Sigmoid colon (tissue), 7 donors: Measurements from ENCODE around the gene JMJD1C. TPM values are rescaled to one million over a fixed set of nuclear protein-coding genes. Genes with fewer than 3 reads are reported as not detected.
A peak's percentile ranks its signal among the peaks of the same experiment; 100 is the strongest.
"Not testable (repeated sequence)": the region's sequence is repeated elsewhere in the genome, so short reads cannot be mapped to it uniquely, and the experiment has no call there.

Experiments used
- DNase-seq: peaks from one replicate; pipeline ENCODE4 v3.0.0-alpha.2; 2019
- H3K27ac ChIP-seq, 4 donors: fragments of 200-600 bp; sonication (generic); one replicate each; pipeline ENCODE4 v1.5.1; 2016 to 2019; ENCODE audit warnings: mild to moderate bottlenecking in 1 of 4
- H3K27me3 ChIP-seq, 3 donors: fragments of 200-600 bp; sonication (generic); one replicate each; pipeline ENCODE4 v1.5.1; 2019; ENCODE audit warnings: mild to moderate bottlenecking in 1 of 3
- H3K36me3 ChIP-seq, 4 donors: fragments of 200-600 bp; sonication (generic); one replicate each; pipeline ENCODE4 v1.5.1; 2016 to 2019
- H3K4me1 ChIP-seq, 4 donors: fragments of 200-600 bp; sonication (generic); one replicate each; pipeline ENCODE4 v1.5.1; 2017 to 2019
- H3K4me3 ChIP-seq, 4 donors: fragments of 200-600 bp; sonication (generic); one replicate each; pipeline ENCODE4 v1.5.1; 2017 to 2019; ENCODE audit warnings: mild to moderate bottlenecking in 2 of 4, moderate library complexity in 1 of 4
- H3K9me3 ChIP-seq, 4 donors: fragments of 200-600 bp in 3 of 4; sonication (generic) in 3 of 4; one replicate each; pipeline versions ENCODE4 v1.5.1 to v1.6.1; 2013 to 2019
- EP300 ChIP-seq, 4 donors: sonication (generic); formaldehyde crosslinking; IDR thresholded peaks; one replicate each; pipeline ENCODE4 v1.6.1; 2017; ENCODE audit warnings: antibody characterized with exemption in 4 of 4
- POLR2A ChIP-seq, 2 donors: fragments of 450-650 bp; IDR thresholded peaks; one replicate each; pipeline ENCODE4 v1.6.1; 2016; ENCODE audit warnings: antibody characterized with exemption in 2 of 2, mild to moderate bottlenecking in 2 of 2, moderate library complexity in 2 of 2
- POLR2AphosphoS5 ChIP-seq, 4 donors: sonication (generic); formaldehyde crosslinking; IDR thresholded peaks; one replicate each; pipeline ENCODE4 v1.6.1; 2017; ENCODE audit warnings: antibody characterized with exemption in 4 of 4
- WGBS, 2 donors: extraction: QIAGEN DNeasy Blood & Tissue Kit; methylation state at CpG; one replicate each; pipeline ENCODE4 v1.1.7; 2013; 5-methylcytosine and 5-hydroxymethylcytosine counted together
- intact Hi-C: fragments of 100-400 bp; cut with DNase I; formaldehyde crosslinking; loops from one replicate; pipeline ENCODE4 v1.15.1; 2023
- polyA plus RNA-seq, 3 donors: library from polyadenylated mRNA; stranded (reverse); fragments of 200-250 nt; gene quantifications; one replicate each; pipeline ENCODE4 v1.2.3, GENCODE V29; 2013
- total RNA-seq, 4 donors: library from RNA; depleted of rRNA; stranded (reverse); fragments of >200 nt; gene quantifications; one replicate each; pipeline ENCODE4 v1.1.0, GENCODE V29; 2016
- TF ChIP-seq, protein P1 (sequence below), 4 experiments: fragments of 450-650 bp in 3 of 4; fragments of 200-600 bp in 1 of 4; IDR thresholded peaks; one replicate each; pipeline ENCODE4 v1.5.1; 2016 to 2019; ENCODE audit warnings: antibody characterized with exemption in 4 of 4, mild to moderate bottlenecking in 3 of 4, moderate library complexity in 2 of 4
- donor health status: healthy with polysubstance abuse.
- donor health status: Bipolar disorder and iron deficiency.
- donor health status: healthy.

Gene JMJD1C
- total and polyA plus RNA-seq, 7 donors, result 13.2 to 134 (median 94.2) TPM

DNA sequence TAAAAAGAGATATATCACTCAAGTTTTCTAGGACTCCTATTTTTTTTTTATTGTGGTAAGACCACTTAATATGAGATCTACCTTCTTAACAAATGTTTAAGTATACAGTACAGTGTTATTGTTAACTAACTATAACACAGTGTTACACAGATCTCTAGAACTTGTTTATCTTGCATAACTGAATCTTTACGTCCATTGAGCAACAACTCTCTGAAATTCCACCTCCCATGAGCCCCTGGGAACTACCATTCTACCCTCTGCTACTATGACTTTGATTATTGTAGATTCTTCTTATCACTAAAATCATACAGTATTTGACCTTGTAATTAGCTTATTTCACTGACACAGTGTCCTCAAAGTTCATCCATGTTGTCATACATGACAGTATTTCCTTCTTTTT lies 32.9 kb upstream of the JMJD1C start:
- intact Hi-C loops, result no loop called here
- no peaks in the 10 kb centered on the region for H3K36me3 ChIP-seq
- no peaks in the 10 kb centered on the region for H3K27me3 ChIP-seq
- H3K4me1 ChIP-seq, result peaks cover 0 to 21% (median 14%) of the 10 kb centered on the region in 4 donors
- H3K9me3 ChIP-seq, result no peaks in the 10 kb centered on the region
- H3K4me3 ChIP-seq, result no peak overlapping the region
- no peak for TF ChIP-seq EP300 (IDR thresholded peaks at IDR 0.05)
- TF ChIP-seq, protein P1, sequence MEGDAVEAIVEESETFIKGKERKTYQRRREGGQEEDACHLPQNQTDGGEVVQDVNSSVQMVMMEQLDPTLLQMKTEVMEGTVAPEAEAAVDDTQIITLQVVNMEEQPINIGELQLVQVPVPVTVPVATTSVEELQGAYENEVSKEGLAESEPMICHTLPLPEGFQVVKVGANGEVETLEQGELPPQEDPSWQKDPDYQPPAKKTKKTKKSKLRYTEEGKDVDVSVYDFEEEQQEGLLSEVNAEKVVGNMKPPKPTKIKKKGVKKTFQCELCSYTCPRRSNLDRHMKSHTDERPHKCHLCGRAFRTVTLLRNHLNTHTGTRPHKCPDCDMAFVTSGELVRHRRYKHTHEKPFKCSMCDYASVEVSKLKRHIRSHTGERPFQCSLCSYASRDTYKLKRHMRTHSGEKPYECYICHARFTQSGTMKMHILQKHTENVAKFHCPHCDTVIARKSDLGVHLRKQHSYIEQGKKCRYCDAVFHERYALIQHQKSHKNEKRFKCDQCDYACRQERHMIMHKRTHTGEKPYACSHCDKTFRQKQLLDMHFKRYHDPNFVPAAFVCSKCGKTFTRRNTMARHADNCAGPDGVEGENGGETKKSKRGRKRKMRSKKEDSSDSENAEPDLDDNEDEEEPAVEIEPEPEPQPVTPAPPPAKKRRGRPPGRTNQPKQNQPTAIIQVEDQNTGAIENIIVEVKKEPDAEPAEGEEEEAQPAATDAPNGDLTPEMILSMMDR (IDR thresholded peaks at IDR 0.05), result no peak
- no peak for TF ChIP-seq POLR2A (IDR thresholded peaks at IDR 0.05)
- TF ChIP-seq POLR2AphosphoS5 (IDR thresholded peaks at IDR 0.05), result no peak
- WGBS, 2 donors, result 74 to 81% methylated on average over 1 of the region's 1 CpG
- DNase-seq, result no peak
- H3K27ac ChIP-seq, result no peak overlapping the region

DNA sequence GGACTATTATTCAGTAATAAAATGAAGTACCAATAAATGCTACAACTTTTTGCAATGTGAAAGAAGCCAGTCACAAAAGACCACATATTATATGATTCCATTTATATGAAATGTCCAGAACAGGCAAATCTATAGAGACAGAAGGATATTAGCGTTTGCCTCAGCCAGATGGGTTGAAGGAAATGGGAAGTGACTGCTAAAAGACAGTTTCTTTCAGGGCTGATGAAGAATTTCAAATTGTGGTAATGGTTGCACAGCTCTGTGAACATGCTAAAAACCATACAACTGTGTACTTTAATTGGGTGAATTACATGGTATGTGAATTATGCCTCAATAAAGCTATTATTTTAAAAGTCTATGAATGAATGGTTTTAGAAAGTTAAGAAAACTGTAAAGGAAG lies 31.5 kb upstream of the JMJD1C start:
- intact Hi-C loops, result no loop called here
- no peak for TF ChIP-seq POLR2A (IDR thresholded peaks at IDR 0.05)
- TF ChIP-seq POLR2AphosphoS5 (IDR thresholded peaks at IDR 0.05), result no peak
- TF ChIP-seq, protein P1 (IDR thresholded peaks at IDR 0.05), result no peak
- TF ChIP-seq EP300 (IDR thresholded peaks at IDR 0.05), result no peak
- Histone ChIP-seq H3K9me3 (no peaks in the 10 kb centered on the region), H3K36me3 (no peaks in the 10 kb centered on the region), H3K4me3 (no peak overlapping the region), H3K4me1 (peaks cover 0 to 20% (median 13%) of the 10 kb centered on the region in 4 donors), H3K27ac (no peak overlapping the region), H3K27me3 (no peaks in the 10 kb centered on the region)
- no peak for DNase-seq
- WGBS, 2 donors, result 58 to 79% methylated on average over 1 of the region's 1 CpG

DNA sequence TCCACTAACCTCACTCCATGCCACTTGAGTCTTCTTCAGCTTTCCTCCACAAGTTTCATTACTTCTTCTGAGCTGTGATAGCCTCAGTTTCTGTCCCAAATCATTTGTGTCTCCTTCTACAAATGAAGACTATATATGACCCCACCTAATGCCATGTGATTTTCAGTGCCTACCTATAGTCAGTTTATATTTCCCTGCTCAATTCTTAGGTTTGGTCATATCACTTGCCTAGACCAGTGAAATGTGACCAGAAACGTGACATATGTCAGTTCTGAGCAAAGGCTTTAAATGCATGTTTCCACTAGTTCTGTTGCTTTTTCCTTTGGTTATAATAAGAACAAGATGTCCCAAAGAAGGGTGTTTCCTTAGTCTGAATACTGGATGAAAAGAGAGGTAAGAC lies 30.8 kb upstream of the JMJD1C start:
- H3K9me3 ChIP-seq, result no peaks in the 10 kb centered on the region
- no peaks in the 10 kb centered on the region for H3K36me3 ChIP-seq
- intact Hi-C loops, result no loop called here
- no peak overlapping the region for H3K27ac ChIP-seq
- H3K4me3 ChIP-seq, result no peak overlapping the region
- WGBS, 2 donors, result 87 to 90% methylated on average over 1 of the region's 1 CpG
- peaks cover 0 to 26% (median 18%) of the 10 kb centered on the region in 4 donors for H3K4me1 ChIP-seq
- no peaks in the 10 kb centered on the region for H3K27me3 ChIP-seq
- TF ChIP-seq EP300 (IDR thresholded peaks at IDR 0.05), result no peak
- no peak for TF ChIP-seq POLR2A (IDR thresholded peaks at IDR 0.05)
- no peak for TF ChIP-seq POLR2AphosphoS5 (IDR thresholded peaks at IDR 0.05)
- TF ChIP-seq, protein P1 (IDR thresholded peaks at IDR 0.05), result no peak
- DNase-seq, result no peak

DNA sequence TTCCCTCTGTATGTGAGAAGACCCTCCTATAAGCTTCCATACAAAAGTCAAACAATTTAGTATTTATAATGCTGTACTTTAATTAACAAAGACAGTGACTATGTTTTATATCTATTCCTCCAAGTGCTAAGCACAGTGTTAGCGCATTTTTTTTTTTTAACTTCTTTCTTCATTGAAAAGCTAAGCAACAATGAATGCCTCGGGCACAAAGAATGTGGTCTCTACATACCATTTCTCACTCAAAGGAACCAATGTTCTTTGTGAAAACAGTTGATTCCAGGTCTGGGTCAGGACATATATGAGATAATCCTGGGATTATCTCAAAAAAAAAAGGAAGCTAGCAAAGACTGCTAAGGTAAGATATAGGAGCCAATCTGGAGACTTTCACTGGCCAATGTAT lies 29.2 kb upstream of the JMJD1C start:
- no peak for DNase-seq
- TF ChIP-seq POLR2AphosphoS5 (IDR thresholded peaks at IDR 0.05), result no peak
- Histone ChIP-seq H3K27me3 (no peaks in the 10 kb centered on the region), H3K27ac (no peak overlapping the region), H3K4me1 (peaks cover 0 to 33% (median 20%) of the 10 kb centered on the region in 4 donors), H3K9me3 (no peaks in the 10 kb centered on the region), H3K36me3 (no peaks in the 10 kb centered on the region), H3K4me3 (no peak overlapping the region)
- WGBS, 2 donors, result 96 to 99% methylated on average over 2 of the region's 2 CpGs
- intact Hi-C loops, result no loop called here

DNA sequence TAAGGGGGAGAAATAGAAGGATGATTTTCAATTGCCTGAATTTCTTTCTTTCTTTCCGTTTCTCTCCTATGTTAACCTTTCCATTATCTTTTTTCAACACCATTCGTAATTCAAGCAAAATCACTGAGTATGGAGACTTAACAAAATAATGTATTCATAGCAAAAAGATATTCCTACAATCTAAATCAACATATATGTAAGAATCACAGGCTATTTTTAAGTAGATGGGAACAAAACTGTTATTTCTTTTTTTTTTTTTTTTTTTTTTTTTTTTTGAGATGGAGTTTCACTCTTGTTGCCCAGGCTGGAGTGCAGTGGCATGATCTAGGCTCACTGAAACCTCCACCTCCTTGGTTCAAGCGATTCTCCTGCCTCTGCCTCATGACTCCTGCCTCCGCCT lies 27.2 kb upstream of the JMJD1C start:
- no peak for TF ChIP-seq EP300 (IDR thresholded peaks at IDR 0.05)
- no peak for TF ChIP-seq POLR2A (IDR thresholded peaks at IDR 0.05)
- TF ChIP-seq POLR2AphosphoS5 (IDR thresholded peaks at IDR 0.05), result no peak
- no peak overlapping the region for H3K27ac ChIP-seq
- WGBS, 2 donors, result 96 to 97% methylated on average over 4 of the region's 4 CpGs
- H3K9me3 ChIP-seq, result no peaks in the 10 kb centered on the region
- intact Hi-C loops, result no loop called here
- H3K27me3 ChIP-seq, result no peaks in the 10 kb centered on the region
- H3K4me1 ChIP-seq, result peaks cover 0 to 28% (median 20%) of the 10 kb centered on the region in 4 donors
- H3K36me3 ChIP-seq, result no peaks in the 10 kb centered on the region
- H3K4me3 ChIP-seq, result no peak overlapping the region
- DNase-seq, result no peak

DNA sequence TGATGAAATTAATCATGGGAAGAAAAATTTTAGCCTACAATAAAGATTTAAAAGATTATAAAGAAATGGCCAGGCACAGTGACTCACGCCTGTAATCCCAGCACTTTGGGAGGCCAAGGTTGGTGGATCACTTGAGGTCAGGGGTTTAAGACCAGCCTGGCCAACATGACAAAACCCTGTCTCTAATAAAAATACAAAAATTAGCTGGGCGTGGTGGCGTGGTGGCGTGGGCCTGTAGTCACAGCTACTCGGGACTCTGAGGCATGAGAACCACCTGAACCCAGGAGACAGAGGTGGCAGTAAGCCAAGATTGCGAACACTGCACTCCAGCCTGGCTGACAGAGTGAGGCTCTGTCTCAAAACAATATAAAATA lies 26.5 kb upstream of the JMJD1C start:
- 68 to 80% methylated on average over 6 of the region's 6 CpGs for WGBS, 2 donors
- Histone ChIP-seq H3K27ac (peak overlapping the region in 3 of 4 donors; percentile 13 to 57 (median 56)), H3K4me1 (peaks cover 0 to 30% (median 18%) of the 10 kb centered on the region in 4 donors)
- H3K4me3 ChIP-seq, H3K9me3 ChIP-seq, H3K36me3 ChIP-seq, H3K27me3 ChIP-seq, intact Hi-C loops: not testable (repeated sequence)
- DNase-seq, result peak; percentile 56
